GM12873 (cell line): Measurements from ENCODE around the gene SEMA6D.

Source experiments
- TF ChIP-seq, protein P1 (sequence below): IDR thresholded peaks from 2 replicates; pipeline ENCODE4 v1.5.1; 2012; ENCODE audit warnings: low read depth, mild to moderate bottlenecking, moderate library complexity, low read length, control low read depth; ENCODE audit not compliant: insufficient read depth; ENCODE audit errors: missing control alignments

SEMA6D gene

DNA sequence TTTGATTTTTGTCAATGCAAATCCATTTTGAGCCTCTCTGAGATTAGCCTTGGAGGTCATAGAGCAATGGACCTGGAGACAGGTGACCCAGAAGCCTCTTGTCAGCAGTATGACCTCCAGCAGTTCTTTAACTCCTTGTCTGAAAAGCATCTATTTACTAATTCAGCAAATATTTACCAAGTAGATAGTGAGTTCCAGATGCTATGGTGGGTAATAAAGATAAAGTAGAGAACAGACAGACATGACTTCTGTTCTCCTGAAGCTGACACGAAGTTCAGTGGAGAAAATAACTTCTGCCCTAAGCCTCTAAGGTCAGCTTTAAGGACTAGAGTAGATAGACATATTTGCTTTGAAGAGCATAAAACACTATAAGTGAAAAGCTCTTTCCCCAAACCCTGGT lies 26.6 kb downstream of the SEMA6D start:
- TF ChIP-seq, protein P1, sequence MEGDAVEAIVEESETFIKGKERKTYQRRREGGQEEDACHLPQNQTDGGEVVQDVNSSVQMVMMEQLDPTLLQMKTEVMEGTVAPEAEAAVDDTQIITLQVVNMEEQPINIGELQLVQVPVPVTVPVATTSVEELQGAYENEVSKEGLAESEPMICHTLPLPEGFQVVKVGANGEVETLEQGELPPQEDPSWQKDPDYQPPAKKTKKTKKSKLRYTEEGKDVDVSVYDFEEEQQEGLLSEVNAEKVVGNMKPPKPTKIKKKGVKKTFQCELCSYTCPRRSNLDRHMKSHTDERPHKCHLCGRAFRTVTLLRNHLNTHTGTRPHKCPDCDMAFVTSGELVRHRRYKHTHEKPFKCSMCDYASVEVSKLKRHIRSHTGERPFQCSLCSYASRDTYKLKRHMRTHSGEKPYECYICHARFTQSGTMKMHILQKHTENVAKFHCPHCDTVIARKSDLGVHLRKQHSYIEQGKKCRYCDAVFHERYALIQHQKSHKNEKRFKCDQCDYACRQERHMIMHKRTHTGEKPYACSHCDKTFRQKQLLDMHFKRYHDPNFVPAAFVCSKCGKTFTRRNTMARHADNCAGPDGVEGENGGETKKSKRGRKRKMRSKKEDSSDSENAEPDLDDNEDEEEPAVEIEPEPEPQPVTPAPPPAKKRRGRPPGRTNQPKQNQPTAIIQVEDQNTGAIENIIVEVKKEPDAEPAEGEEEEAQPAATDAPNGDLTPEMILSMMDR: no peak

DNA sequence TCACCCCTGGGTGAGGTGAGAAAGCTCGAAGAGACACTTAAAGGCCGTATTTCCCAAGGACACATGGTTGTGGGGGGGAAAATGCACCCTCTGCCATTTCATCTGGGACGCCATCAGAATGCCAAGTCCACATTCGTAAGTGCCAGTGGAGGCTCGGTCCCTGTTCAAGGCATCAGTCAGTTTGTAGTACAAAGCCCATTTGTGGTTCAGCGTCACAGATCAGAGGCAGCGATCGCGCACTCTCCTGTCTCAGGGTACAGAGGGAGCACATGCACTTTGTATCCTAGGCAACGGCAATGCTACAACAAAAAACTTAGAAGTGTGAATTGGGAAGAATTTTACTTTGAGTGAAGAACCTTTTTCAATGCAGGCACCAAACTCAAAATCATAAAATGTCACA lies 27.2 kb downstream of the SEMA6D start:
- TF ChIP-seq, protein P1: no peak

DNA sequence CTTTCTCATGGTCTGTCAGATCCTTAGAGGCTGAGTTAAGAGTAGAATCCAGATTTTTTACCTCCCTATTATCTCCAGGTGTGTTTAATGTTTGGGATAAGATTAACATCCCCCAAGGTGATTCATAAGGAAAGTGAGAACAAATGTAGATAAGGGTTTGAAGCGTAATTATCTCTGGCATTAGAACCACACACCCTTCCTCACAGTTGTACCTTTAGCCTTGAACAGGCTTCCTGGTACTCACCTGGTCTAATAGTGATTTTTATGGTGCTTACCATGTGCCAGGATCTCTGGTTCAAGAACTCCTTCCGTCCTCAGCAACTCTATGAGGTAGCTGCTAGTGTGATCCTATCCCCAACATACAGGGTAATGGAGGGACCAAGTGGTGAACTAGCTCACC lies 27.7 kb downstream of the SEMA6D start:
- TF ChIP-seq, protein P1: no peak

DNA sequence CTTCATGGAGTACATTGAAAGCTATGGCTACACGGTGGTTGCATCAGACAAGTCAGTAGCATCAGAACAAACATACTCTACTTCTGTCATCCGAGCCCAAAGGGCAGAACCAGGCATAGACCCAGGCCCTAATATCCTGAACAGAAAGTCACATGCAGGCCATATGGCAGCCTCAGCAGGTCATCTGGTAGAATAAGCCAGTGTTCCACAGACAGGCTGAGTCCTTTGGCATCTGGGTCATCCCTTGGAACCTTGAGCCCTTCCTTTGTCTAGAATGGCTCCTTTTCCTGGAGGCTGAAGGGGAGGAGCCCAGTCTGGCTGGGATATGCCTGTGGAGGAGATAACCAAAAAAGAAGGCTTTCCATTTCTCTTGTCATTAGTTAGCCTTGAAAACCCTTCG lies 29.2 kb downstream of the SEMA6D start:
- TF ChIP-seq, protein P1: no peak

DNA sequence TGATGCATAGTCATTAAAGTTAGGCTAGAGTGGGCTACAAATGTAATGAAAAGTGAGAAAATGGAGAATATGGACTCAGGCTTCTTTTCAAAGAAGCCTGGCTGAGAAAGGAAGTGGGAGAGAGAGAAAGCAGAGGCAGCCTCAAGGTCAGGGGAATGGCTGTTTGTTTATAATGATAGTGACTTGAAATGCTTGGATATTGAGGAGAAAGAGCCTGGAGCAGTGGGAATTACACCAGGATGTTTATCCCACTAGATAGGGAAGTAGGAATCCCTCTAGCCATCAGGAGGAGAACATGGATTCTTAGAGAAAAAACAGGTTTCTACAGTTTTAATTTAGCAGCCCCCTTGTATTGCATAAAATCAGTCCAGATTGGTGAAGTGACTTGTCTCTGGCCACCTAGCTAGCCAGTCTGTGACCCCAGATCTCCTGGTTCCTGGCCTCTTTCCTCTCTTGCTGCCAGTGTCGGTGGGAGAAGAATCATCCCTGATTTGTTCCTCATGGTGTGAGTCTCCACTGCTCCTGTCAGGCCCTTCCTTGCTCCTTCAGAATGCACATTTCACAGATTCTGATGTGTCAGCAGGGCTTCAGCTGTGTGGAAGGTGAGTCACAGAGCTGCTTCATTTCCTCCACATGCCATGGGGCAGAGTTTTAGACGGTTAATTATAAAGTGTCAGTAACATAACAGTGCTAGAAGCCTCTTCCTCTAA lies 32.9 kb downstream of the SEMA6D start:
- TF ChIP-seq, protein P1: no peak

DNA sequence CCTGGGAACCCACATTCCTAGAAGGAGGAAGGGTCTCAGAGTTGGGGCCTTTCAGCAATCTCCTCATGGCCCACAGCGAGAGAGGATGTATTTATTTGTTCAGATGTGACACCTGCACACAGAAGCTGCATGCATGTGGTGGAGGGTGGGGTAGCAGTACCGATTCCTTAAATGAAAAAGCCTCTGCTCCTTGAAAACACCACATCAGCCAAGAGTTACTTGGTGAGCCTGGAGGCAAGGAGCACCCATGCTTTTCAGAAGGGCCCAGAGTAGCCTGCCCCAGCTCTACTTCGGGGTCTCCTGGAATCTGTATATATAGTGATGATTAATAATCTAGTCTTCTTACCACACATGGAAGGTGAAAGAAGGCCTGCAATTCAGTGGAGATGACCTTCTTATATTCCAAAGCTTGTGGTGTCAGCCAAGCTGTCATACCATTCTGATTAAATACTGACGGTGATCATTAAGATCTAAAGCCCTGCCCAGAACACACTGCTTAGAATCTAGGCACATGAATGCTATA lies 33.5 kb downstream of the SEMA6D start:
- TF ChIP-seq, protein P1: no peak

DNA sequence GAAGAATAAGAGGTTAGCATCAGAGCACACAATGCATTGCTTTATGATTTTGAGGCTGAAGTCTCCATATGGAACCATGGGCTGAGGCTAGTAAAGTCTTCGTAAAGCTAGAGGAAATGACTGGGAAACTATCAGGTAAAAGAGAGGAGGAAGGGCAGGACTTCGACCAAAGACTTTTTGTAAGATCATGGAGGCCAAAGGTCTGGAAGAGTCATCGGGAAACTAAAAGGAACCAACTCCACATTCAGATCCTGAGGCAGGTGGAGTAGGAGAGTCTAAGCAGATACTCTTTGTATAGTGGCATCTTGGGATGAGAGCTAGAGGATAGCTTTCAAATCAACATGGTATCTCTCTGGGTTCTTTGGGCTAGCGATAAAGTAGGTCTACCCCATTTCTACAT lies 36.3 kb downstream of the SEMA6D start:
- TF ChIP-seq, protein P1: no peak
